C4-2B (cell line): Measurements from ENCODE around the gene BMAL1.

Source experiments
- H3K27ac ChIP-seq: fragments of 450-650 bp; 2 replicates; pipeline ENCODE4 v1.5.1; 2017
- ZFX ChIP-seq: fragments of 450-650 bp; IDR thresholded peaks from 2 replicates; pipeline ENCODE4 v1.6.1; 2017
- TF ChIP-seq, protein P1 (sequence below): fragments of 450-650 bp; conservative IDR thresholded peaks from 2 replicates; pipeline ENCODE4 v1.5.1; 2017; ENCODE audit warnings: mild to moderate bottlenecking

The BMAL1 gene

GRCh38 chr11:13347901-13348300 is 70.3 kb downstream of the BMAL1 start:
- no peak for TF ChIP-seq ZFX
- TF ChIP-seq, protein P1, sequence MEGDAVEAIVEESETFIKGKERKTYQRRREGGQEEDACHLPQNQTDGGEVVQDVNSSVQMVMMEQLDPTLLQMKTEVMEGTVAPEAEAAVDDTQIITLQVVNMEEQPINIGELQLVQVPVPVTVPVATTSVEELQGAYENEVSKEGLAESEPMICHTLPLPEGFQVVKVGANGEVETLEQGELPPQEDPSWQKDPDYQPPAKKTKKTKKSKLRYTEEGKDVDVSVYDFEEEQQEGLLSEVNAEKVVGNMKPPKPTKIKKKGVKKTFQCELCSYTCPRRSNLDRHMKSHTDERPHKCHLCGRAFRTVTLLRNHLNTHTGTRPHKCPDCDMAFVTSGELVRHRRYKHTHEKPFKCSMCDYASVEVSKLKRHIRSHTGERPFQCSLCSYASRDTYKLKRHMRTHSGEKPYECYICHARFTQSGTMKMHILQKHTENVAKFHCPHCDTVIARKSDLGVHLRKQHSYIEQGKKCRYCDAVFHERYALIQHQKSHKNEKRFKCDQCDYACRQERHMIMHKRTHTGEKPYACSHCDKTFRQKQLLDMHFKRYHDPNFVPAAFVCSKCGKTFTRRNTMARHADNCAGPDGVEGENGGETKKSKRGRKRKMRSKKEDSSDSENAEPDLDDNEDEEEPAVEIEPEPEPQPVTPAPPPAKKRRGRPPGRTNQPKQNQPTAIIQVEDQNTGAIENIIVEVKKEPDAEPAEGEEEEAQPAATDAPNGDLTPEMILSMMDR = no peak
- no peak overlapping the region for H3K27ac ChIP-seq

DNA sequence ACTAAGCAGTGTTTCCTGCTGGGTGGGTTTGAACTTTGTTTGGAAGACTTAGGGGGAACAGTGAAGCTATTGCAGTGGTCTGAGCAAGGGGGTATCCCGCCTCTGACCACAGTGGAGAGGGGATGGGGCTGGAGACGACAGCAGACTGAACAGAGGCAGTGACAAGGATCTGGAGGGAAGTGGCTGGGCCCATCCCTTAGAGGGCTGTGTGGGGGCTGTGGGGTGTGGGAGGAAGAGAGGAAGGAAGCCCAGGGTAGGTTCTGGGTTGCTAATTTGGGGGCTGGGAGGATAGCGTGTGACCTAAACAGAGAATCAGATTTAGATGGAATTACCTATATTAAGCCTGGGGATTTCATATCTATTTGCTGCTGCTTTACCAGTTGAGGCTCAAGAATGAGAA is 70.7 kb downstream of the BMAL1 start:
- TF ChIP-seq, protein P1 = no peak
- no peak for TF ChIP-seq ZFX
- no peak overlapping the region for H3K27ac ChIP-seq

DNA sequence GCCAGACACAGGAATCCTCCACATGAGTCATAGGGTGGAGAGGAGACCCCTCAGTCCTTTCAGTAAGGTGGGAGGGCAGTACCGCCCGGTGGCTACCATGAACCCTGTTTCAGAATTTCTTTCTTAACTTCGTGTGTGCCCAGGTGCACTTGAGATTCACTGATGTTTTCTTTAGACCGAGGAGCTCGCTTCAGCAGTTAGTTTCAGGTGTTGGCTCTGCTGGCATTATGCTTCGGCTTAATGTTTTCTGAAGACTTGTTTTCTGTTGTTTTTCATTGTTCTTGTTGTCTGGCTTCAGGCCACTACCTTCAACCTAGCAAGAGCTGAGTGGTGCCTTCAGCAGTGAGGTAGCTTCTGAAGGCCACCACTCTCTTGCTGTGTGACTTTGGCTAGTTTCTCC is 71.5 kb downstream of the BMAL1 start:
- no peak overlapping the region for H3K27ac ChIP-seq
- TF ChIP-seq, protein P1 = no peak
- TF ChIP-seq ZFX = no peak

DNA sequence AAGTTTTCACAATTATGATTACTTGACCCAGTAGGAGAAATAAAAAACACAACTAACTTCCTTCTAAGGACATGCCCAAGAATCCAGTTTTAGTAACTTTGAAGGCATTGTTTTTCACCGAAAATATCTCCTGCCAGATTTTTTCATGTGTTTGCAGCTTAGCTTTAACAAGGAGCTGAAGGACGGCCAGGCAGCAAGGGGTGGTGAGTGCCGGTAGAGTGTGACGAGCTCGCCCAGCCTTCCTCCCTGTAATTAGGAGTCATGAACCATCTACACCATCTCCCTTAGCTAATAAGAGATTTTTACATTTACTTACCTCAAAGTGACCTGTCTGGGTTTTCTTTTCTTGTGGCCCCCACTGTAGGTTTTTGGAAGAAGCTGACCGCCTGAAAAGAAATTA is 72.0 kb downstream of the BMAL1 start:
- no peak for TF ChIP-seq ZFX
- TF ChIP-seq, protein P1 = no peak
- no peak overlapping the region for H3K27ac ChIP-seq

DNA sequence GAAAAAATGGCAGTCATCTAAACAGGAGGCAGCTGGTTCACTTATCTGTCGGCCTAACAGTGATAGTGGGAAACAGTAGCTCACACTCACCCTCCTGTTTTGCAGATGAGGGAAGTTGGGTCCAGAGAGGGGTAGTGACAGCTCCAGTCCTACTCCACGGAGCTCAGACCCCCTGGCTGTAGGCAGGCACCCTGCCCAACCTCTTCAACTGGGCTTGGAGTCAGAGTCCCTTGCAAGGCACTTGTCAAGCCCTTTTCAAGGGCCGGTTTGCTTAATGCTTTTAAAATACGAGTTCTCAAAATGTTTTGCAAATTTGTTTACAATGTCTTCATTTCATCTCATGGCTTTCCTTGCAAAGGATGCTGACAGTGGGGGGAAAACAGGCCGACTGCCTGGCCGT is 75.1 kb downstream of the BMAL1 start:
- TF ChIP-seq, protein P1 = no peak
- TF ChIP-seq ZFX = no peak
- H3K27ac ChIP-seq = no peak overlapping the region

GRCh38 chr11:13354335-13354734 is 76.7 kb downstream of the BMAL1 start:
- no peak for TF ChIP-seq ZFX
- TF ChIP-seq, protein P1 = peak; percentile 54

GRCh38 chr11:13355191-13355590 is 77.6 kb downstream of the BMAL1 start:
- H3K27ac ChIP-seq = no peak overlapping the region
- TF ChIP-seq ZFX = no peak
- TF ChIP-seq, protein P1 = no peak

More at GRCh38 chr11:13354335-13354734, 76.7 kb downstream of the BMAL1 start:
- no peak overlapping the region for H3K27ac ChIP-seq
